GM23338 (cell line): Measurements from ENCODE around the gene RAD18. TPM values are rescaled to one million over a fixed set of nuclear protein-coding genes. Genes with fewer than 3 reads are reported as not detected.

Experiments used
- ATAC-seq: fragments of 200-7000 bp; cut with Tn5 transposase; 3 replicates; pipeline ENCODE4 v1.9.1; 2020
- DNase-seq: peaks from one replicate; pipeline ENCODE4 v3.0.0-alpha.2; 2015; ENCODE audit warnings: low spot score
- H2AFZ ChIP-seq: fragments of 200-600 bp; sonication (generic); 2 replicates; pipeline ENCODE4 v1.8.0; 2016; ENCODE audit warnings: antibody characterized with exemption, mild to moderate bottlenecking, moderate library complexity
- H3F3A ChIP-seq: fragments of 200-600 bp; sonication (generic); replicated peaks from 2 replicates; pipeline ENCODE4 v1.8.0; 2017; ENCODE audit warnings: antibody characterized with exemption, mixed run types, low read depth
- H3K27ac ChIP-seq: fragments of 200-600 bp; sonication (generic); 2 replicates; pipeline ENCODE4 v1.6.1; 2016; ENCODE audit warnings: low read depth
- H3K27me3 ChIP-seq: fragments of 200-600 bp; sonication (generic); 2 replicates; pipeline ENCODE4 v1.8.0; 2016; ENCODE audit warnings: mild to moderate bottlenecking, mixed run types, moderate library complexity; ENCODE audit not compliant: insufficient read depth
- H3K36me3 ChIP-seq: fragments of 200-600 bp; sonication (generic); 2 replicates; pipeline ENCODE4 v1.8.0; 2016; ENCODE audit warnings: mild to moderate bottlenecking; ENCODE audit not compliant: insufficient read depth
- H3K4me1 ChIP-seq: fragments of 200-600 bp; sonication (generic); 2 replicates; pipeline ENCODE4 v1.8.0; 2016; ENCODE audit warnings: mild to moderate bottlenecking, moderate library complexity; ENCODE audit not compliant: insufficient read depth
- H3K4me2 ChIP-seq: fragments of 200-600 bp; sonication (generic); 2 replicates; pipeline ENCODE4 v1.7.1; 2017; ENCODE audit warnings: mixed run types
- H3K4me3 ChIP-seq: fragments of 200-600 bp; sonication (generic); 2 replicates; pipeline ENCODE4 v1.6.1; 2016; ENCODE audit warnings: mixed run types
- H3K79me2 ChIP-seq: fragments of 200-600 bp; sonication (generic); replicated peaks from 2 replicates; pipeline ENCODE4 v1.8.0; 2017; ENCODE audit warnings: mild to moderate bottlenecking; ENCODE audit not compliant: insufficient read depth
- H3K9me2 ChIP-seq: fragments of 200-600 bp; sonication (generic); 2 replicates; pipeline ENCODE4 v1.8.0; 2017; ENCODE audit not compliant: insufficient read depth
- H4K20me1 ChIP-seq: fragments of 200-600 bp; sonication (generic); replicated peaks from 2 replicates; pipeline ENCODE4 v1.8.0; 2017; ENCODE audit warnings: mild to moderate bottlenecking; ENCODE audit not compliant: insufficient read depth
- H3K27ac Mint-ChIP-seq: 2 replicates; pipeline ENCODE4 v1.8.0; 2020; ENCODE audit warnings: inconsistent platforms, mild to moderate bottlenecking, moderate library complexity, mixed read lengths
- H3K27me3 Mint-ChIP-seq: 3 replicates; pipeline ENCODE4 v1.8.0; 2022; ENCODE audit warnings: low read depth, mild to moderate bottlenecking, moderate library complexity, mixed read lengths, inconsistent platforms; ENCODE audit not compliant: insufficient read depth, poor library complexity
- H3K36me3 Mint-ChIP-seq: 3 replicates; pipeline ENCODE4 v1.8.0; 2021; ENCODE audit warnings: low read depth, mild to moderate bottlenecking, inconsistent platforms, moderate library complexity, mixed read lengths
- H3K4me1 Mint-ChIP-seq: 3 replicates; pipeline ENCODE4 v1.8.0; 2020; ENCODE audit warnings: mild to moderate bottlenecking, inconsistent platforms, mixed read lengths
- H3K4me3 Mint-ChIP-seq: 3 replicates; pipeline ENCODE4 v1.8.0; 2021; ENCODE audit warnings: moderate library complexity, mild to moderate bottlenecking, inconsistent platforms, mixed read lengths
- H3K9me3 Mint-ChIP-seq: 3 replicates; pipeline ENCODE4 v1.8.0; 2020; ENCODE audit warnings: moderate library complexity, mild to moderate bottlenecking, inconsistent platforms, mixed read lengths
- CREB1 ChIP-seq: fragments of 250-450 bp; sonication (Bioruptor Pico); IDR thresholded peaks from 2 replicates; pipeline ENCODE4 v1.5.0; 2020; ENCODE audit warnings: low read depth, mild to moderate bottlenecking, moderate library complexity
- EZH2 ChIP-seq: fragments of 200-600 bp; sonication (generic); IDR thresholded peaks from one replicate; pipeline ENCODE4 v1.8.0; 2017; ENCODE audit warnings: antibody characterized with exemption, mild to moderate bottlenecking, low read depth; ENCODE audit not compliant: unreplicated experiment
- EZH2phosphoT487 ChIP-seq: fragments of 200-600 bp; sonication (generic); IDR thresholded peaks from one replicate; pipeline ENCODE4 v1.8.1; 2018; ENCODE audit warnings: antibody characterized with exemption; ENCODE audit not compliant: unreplicated experiment
- JUNB ChIP-seq: IDR thresholded peaks from one replicate; pipeline ENCODE4 v1.6.1; 2016; ENCODE audit warnings: antibody characterized with exemption; ENCODE audit not compliant: unreplicated experiment
- NANOG ChIP-seq: IDR thresholded peaks from 2 replicates; pipeline ENCODE4 v1.6.1; 2016; ENCODE audit warnings: antibody characterized with exemption, borderline replicate concordance
- POLR2AphosphoS5 ChIP-seq: IDR thresholded peaks from 2 replicates; pipeline ENCODE4 v1.6.1; 2016; ENCODE audit warnings: antibody characterized with exemption, low read depth
- STAT1 ChIP-seq: IDR thresholded peaks from one replicate; pipeline ENCODE4 v1.6.1; 2016; ENCODE audit warnings: antibody characterized with exemption; ENCODE audit not compliant: unreplicated experiment
- ZNF331 ChIP-seq: fragments of 250-450 bp; sonication (Bioruptor Pico); IDR thresholded peaks from 2 replicates; pipeline ENCODE4 v1.5.0; 2020; ENCODE audit warnings: low read depth, mild to moderate bottlenecking, moderate library complexity
- polyA plus RNA-seq: library from polyadenylated mRNA; unstranded; fragments of >200 nt; fragmentation: Nextera tagmentation; extraction: Ambion mirVana; gene quantifications from 2 replicates; pipeline ENCODE4 v1.2.1, GENCODE V29; 2016
- total RNA-seq: library from RNA; depleted of rRNA; stranded (reverse); fragments of >200 nt; shearing (Covaris generic); gene quantifications from 2 replicates; pipeline ENCODE4 v1.2.3, GENCODE V29; 2014
- TF ChIP-seq, protein P1 (sequence below): IDR thresholded peaks from 2 replicates; pipeline ENCODE4 v1.6.1; 2016; ENCODE audit warnings: antibody characterized with exemption
- TF ChIP-seq, protein P2 (sequence below): IDR thresholded peaks from one replicate; pipeline ENCODE4 v1.6.1; 2018; ENCODE audit warnings: antibody characterized with exemption; ENCODE audit not compliant: unreplicated experiment
- TF ChIP-seq, protein P3 (sequence below), 2 experiments: fragments of 200-600 bp in 1 of 2; sonication (generic) in 1 of 2; conservative IDR thresholded peaks; 2 replicates each; pipeline versions ENCODE4 v1.5.1 to v1.6.1; 2016 to 2017; ENCODE audit warnings: antibody characterized with exemption in 2 of 2, low read depth in 2 of 2, mild to moderate bottlenecking in 2 of 2, moderate library complexity in 1 of 2
- TF ChIP-seq, protein P4 (sequence below): fragments of 250-450 bp; sonication (Bioruptor Pico); IDR thresholded peaks from 2 replicates; pipeline ENCODE4 v1.5.0; 2020; ENCODE audit warnings: mild to moderate bottlenecking, moderate library complexity

RAD18 gene
- total and polyA plus RNA-seq, 2 experiments from 2014 or later: 25.4 to 40.1 TPM

DNA sequence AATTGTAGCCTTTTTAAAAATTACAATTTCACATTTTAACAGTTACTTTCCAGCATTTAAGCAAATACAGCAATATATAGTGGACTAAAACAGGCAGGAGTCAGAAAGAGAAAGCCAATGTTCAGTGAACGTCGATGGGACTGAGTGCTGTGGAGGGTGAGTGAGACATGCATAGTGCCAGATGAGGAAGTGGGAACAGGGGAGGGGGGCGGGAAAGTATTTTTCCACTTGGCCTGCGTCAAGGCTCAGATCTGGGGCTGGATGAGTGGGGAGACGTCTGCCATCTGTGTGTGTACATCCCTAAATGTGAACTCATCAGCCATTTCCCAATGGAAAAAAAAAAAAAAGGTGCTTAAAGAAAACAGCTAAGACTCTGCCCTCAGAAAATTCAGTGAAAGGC, 19.2 kb upstream of the RAD18 start (continued):
- TF ChIP-seq, protein P1, sequence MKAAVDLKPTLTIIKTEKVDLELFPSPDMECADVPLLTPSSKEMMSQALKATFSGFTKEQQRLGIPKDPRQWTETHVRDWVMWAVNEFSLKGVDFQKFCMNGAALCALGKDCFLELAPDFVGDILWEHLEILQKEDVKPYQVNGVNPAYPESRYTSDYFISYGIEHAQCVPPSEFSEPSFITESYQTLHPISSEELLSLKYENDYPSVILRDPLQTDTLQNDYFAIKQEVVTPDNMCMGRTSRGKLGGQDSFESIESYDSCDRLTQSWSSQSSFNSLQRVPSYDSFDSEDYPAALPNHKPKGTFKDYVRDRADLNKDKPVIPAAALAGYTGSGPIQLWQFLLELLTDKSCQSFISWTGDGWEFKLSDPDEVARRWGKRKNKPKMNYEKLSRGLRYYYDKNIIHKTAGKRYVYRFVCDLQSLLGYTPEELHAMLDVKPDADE: no peak
- TF ChIP-seq CREB1 (CRISPR knock-in tag): no peak

DNA sequence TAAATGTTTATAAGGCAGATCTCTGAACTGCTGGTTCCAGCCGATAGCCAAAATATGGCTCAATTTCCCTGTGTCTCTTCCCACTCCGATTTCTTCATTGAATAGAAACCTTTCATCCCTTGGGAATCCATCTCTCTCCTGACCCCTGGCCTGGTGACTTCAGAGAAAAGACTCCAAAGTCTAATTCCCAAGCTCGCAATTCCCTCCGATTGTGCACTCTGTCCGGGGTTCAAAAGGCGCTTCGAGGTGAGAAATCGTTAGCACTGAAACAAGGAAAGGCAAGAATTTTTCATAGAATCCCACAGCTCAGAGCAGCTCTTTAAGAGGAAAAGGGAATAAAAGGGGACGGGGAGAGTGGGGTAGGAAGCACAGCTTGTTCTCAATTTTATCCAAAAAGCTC, 18.4 kb upstream of the RAD18 start:
- ATAC-seq (no peak), DNase-seq (no peak)
- Histone ChIP-seq H3F3A (no peaks in the 10 kb centered on the region), H3K4me1 (no peaks in the 10 kb centered on the region), H3K9me2 (peaks cover 10% of the 10 kb centered on the region; the same call in 1 of the 2 replicates), H4K20me1 (no peaks in the 10 kb centered on the region), H3K4me2 (no peak overlapping the region), H2AFZ (no peak overlapping the region), H3K36me3 (no peaks in the 10 kb centered on the region), H3K4me3 (no peak overlapping the region), H3K27me3 (no peaks in the 10 kb centered on the region), H3K79me2 (no peaks in the 10 kb centered on the region), H3K27ac (no peak overlapping the region)
- Mint-ChIP-seq H3K4me1 (no peaks in the 10 kb centered on the region), H3K27me3 (peaks cover 6% of the 10 kb centered on the region), H3K36me3 (no peaks in the 10 kb centered on the region), H3K27ac (no peak overlapping the region), H3K4me3 (no peak overlapping the region), H3K9me3 (peaks cover 3% of the 10 kb centered on the region; the same call in 2 of the 3 replicates)
- TF ChIP-seq, protein P2, sequence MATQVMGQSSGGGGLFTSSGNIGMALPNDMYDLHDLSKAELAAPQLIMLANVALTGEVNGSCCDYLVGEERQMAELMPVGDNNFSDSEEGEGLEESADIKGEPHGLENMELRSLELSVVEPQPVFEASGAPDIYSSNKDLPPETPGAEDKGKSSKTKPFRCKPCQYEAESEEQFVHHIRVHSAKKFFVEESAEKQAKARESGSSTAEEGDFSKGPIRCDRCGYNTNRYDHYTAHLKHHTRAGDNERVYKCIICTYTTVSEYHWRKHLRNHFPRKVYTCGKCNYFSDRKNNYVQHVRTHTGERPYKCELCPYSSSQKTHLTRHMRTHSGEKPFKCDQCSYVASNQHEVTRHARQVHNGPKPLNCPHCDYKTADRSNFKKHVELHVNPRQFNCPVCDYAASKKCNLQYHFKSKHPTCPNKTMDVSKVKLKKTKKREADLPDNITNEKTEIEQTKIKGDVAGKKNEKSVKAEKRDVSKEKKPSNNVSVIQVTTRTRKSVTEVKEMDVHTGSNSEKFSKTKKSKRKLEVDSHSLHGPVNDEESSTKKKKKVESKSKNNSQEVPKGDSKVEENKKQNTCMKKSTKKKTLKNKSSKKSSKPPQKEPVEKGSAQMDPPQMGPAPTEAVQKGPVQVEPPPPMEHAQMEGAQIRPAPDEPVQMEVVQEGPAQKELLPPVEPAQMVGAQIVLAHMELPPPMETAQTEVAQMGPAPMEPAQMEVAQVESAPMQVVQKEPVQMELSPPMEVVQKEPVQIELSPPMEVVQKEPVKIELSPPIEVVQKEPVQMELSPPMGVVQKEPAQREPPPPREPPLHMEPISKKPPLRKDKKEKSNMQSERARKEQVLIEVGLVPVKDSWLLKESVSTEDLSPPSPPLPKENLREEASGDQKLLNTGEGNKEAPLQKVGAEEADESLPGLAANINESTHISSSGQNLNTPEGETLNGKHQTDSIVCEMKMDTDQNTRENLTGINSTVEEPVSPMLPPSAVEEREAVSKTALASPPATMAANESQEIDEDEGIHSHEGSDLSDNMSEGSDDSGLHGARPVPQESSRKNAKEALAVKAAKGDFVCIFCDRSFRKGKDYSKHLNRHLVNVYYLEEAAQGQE: no peak
- TF ChIP-seq POLR2AphosphoS5 (no peak), STAT1 (no peak), EZH2 (no peak), EZH2phosphoT487 (no peak), NANOG (no peak), ZNF331 (CRISPR knock-in tag) (no peak), CREB1 (CRISPR knock-in tag) (no peak), JUNB (no peak)
- TF ChIP-seq, protein P3, sequence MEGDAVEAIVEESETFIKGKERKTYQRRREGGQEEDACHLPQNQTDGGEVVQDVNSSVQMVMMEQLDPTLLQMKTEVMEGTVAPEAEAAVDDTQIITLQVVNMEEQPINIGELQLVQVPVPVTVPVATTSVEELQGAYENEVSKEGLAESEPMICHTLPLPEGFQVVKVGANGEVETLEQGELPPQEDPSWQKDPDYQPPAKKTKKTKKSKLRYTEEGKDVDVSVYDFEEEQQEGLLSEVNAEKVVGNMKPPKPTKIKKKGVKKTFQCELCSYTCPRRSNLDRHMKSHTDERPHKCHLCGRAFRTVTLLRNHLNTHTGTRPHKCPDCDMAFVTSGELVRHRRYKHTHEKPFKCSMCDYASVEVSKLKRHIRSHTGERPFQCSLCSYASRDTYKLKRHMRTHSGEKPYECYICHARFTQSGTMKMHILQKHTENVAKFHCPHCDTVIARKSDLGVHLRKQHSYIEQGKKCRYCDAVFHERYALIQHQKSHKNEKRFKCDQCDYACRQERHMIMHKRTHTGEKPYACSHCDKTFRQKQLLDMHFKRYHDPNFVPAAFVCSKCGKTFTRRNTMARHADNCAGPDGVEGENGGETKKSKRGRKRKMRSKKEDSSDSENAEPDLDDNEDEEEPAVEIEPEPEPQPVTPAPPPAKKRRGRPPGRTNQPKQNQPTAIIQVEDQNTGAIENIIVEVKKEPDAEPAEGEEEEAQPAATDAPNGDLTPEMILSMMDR (conservative IDR thresholded peaks at IDR 0.05; ENCODE audit: low read depth in 2 of 2): no peak
- TF ChIP-seq, protein P1: no peak
- TF ChIP-seq, protein P4, sequence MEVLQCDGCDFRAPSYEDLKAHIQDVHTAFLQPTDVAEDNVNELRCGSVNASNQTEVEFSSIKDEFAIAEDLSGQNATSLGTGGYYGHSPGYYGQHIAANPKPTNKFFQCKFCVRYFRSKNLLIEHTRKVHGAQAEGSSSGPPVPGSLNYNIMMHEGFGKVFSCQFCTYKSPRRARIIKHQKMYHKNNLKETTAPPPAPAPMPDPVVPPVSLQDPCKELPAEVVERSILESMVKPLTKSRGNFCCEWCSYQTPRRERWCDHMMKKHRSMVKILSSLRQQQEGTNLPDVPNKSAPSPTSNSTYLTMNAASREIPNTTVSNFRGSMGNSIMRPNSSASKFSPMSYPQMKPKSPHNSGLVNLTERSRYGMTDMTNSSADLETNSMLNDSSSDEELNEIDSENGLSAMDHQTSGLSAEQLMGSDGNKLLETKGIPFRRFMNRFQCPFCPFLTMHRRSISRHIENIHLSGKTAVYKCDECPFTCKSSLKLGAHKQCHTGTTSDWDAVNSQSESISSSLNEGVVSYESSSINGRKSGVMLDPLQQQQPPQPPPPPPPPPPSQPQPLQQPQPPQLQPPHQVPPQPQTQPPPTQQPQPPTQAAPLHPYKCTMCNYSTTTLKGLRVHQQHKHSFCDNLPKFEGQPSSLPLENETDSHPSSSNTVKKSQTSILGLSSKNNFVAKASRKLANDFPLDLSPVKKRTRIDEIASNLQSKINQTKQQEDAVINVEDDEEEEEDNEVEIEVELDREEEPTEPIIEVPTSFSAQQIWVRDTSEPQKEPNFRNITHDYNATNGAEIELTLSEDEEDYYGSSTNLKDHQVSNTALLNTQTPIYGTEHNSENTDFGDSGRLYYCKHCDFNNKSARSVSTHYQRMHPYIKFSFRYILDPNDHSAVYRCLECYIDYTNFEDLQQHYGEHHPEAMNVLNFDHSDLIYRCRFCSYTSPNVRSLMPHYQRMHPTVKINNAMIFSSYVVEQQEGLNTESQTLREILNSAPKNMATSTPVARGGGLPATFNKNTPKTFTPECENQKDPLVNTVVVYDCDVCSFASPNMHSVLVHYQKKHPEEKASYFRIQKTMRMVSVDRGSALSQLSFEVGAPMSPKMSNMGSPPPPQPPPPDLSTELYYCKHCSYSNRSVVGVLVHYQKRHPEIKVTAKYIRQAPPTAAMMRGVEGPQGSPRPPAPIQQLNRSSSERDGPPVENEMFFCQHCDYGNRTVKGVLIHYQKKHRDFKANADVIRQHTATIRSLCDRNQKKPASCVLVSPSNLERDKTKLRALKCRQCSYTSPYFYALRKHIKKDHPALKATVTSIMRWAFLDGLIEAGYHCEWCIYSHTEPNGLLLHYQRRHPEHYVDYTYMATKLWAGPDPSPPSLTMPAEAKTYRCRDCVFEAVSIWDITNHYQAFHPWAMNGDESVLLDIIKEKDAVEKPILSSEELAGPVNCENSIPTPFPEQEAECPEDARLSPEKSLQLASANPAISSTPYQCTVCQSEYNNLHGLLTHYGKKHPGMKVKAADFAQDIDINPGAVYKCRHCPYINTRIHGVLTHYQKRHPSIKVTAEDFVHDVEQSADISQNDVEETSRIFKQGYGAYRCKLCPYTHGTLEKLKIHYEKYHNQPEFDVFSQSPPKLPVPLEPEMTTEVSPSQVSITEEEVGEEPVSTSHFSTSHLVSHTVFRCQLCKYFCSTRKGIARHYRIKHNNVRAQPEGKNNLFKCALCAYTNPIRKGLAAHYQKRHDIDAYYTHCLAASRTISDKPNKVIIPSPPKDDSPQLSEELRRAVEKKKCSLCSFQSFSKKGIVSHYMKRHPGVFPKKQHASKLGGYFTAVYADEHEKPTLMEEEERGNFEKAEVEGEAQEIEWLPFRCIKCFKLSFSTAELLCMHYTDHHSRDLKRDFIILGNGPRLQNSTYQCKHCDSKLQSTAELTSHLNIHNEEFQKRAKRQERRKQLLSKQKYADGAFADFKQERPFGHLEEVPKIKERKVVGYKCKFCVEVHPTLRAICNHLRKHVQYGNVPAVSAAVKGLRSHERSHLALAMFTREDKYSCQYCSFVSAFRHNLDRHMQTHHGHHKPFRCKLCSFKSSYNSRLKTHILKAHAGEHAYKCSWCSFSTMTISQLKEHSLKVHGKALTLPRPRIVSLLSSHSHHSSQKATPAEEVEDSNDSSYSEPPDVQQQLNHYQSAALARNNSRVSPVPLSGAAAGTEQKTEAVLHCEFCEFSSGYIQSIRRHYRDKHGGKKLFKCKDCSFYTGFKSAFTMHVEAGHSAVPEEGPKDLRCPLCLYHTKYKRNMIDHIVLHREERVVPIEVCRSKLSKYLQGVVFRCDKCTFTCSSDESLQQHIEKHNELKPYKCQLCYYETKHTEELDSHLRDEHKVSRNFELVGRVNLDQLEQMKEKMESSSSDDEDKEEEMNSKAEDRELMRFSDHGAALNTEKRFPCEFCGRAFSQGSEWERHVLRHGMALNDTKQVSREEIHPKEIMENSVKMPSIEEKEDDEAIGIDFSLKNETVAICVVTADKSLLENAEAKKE: no peak
